Measurements from ENCODE around the gene PIEZO2.

- TF ChIP-seq CTCF (IDR thresholded peaks at IDR 0.05; ENCODE audit: low read depth, low read length, poor library complexity, severe bottlenecking), result no peak
- TF ChIP-seq EZH2phosphoT487 (IDR thresholded peaks at IDR 0.05; ENCODE audit: borderline replicate concordance, low read length), result no peak
Observed at GRCh38 chr18:10792181-10792580, 357.2 kb downstream of the PIEZO2 start.

Data from DOHH2 (cell line).